Left colon (tissue), 2 donors: ENCODE measurements around the gene NOC2L. TPM values are rescaled to one million over a fixed set of nuclear protein-coding genes. Genes with fewer than 3 reads are reported as not detected.
A peak's percentile ranks its signal among the peaks of the same experiment; 100 is the strongest.

Source experiments
- ATAC-seq: fragments of 200-7000 bp; cut with Tn5 transposase; one replicate; pipeline ENCODE4 v1.9.1; 2020; ENCODE audit warnings: mild to moderate bottlenecking, moderate library complexity
- DNase-seq, 2 donors: peaks; one replicate each; pipeline ENCODE4 v3.0.0-alpha.2; 2020
- intact Hi-C, 2 donors: fragments of 100-400 bp; cut with DNase I in 1 of 2; cut with micrococcal nuclease in 1 of 2; formaldehyde crosslinking; loops; one replicate each; pipeline versions ENCODE4 v1.11.2 to v1.14.0; 2022; cut with DNase I, micrococcal nuclease
- total RNA-seq, 2 donors: library from RNA; stranded (reverse); fragmentation: NEBNext Ultra II Directional; extraction: Animal tissue kit (Norgen Biotek cat#: 25700); gene quantifications; one replicate each; pipeline ENCODE4 v1.2.1, GENCODE V29; 2021
- donor health status: DM: no; HTN: no; CAD: no.
- donor health status: DM: yes; HTN: yes; CAD: no.

NOC2L gene
- total RNA-seq, 2 donors from 2014 or later: 42.8 to 48.5 TPM

- DNase-seq: no peak
- ATAC-seq: no peak
- intact Hi-C loops: loop anchor here in 1 of 2 donors (10.0 kb wide), 1 partner anchor 60 kb away; no protein-coding TSS in a partner anchor
These were observed 44.2 kb downstream of the NOC2L start for GRCh38 chr1:914891-915280.

GRCh38 chr1:914131-914890 lies 44.7 kb downstream of the NOC2L start:
- ATAC-seq (no peak), DNase-seq (peak in 1 of 2 donors; percentile 11)
- intact Hi-C loops: loop anchor here in 1 of 2 donors (10.0 kb wide), 1 partner anchor 60 kb away; no protein-coding TSS in a partner anchor

- ATAC-seq: no peak
These were observed 45.4 kb downstream of the NOC2L start for GRCh38 chr1:913491-914130.

GRCh38 chr1:912740-913301 lies 46.2 kb downstream of the NOC2L start:
- DNase-seq: peak in 1 of 2 donors; percentile 29
- peak; percentile 80 for ATAC-seq
- intact Hi-C loops: loop anchor here in 1 of 2 donors (10.0 kb wide), 1 partner anchor 62 kb away; no protein-coding TSS in a partner anchor

More at GRCh38 chr1:913491-914130, 45.4 kb downstream of the NOC2L start:
- DNase-seq: no peak
- intact Hi-C loops: loop anchor here in 1 of 2 donors (10.0 kb wide), 1 partner anchor 61 kb away; no protein-coding TSS in a partner anchor

- DNase-seq: peak in 1 of 2 donors; percentile 18
- intact Hi-C loops: loop anchor here in 1 of 2 donors (10.0 kb wide), 1 partner anchor 63 kb away; no protein-coding TSS in a partner anchor
- ATAC-seq: no peak
These were observed 46.9 kb downstream of the NOC2L start for GRCh38 chr1:911875-912739.

GRCh38 chr1:910881-911721 lies 48.0 kb downstream of the NOC2L start:
- intact Hi-C loops: loop anchor here in 1 of 2 donors (10.0 kb wide), 1 partner anchor 64 kb away; no protein-coding TSS in a partner anchor
- DNase-seq (peak in 1 of 2 donors; percentile 23), ATAC-seq (no peak)

GRCh38 chr1:910311-910880 lies 48.7 kb downstream of the NOC2L start:
- DNase-seq: peak in 1 of 2 donors; percentile 23
- ATAC-seq: no peak
- intact Hi-C loops: loop anchor here in 1 of 2 donors (10.0 kb wide), 1 partner anchor 64 kb away; no protein-coding TSS in a partner anchor

- ATAC-seq: no peak
These were observed 49.2 kb downstream of the NOC2L start for GRCh38 chr1:909861-910310.

GRCh38 chr1:908661-909060 lies 50.4 kb downstream of the NOC2L start:
- ATAC-seq (no peak), DNase-seq (no peak)
- intact Hi-C loops: no loop called here

More at GRCh38 chr1:909861-910310, 49.2 kb downstream of the NOC2L start:
- DNase-seq: no peak
- intact Hi-C loops: loop anchor here in 1 of 2 donors (10.0 kb wide), 1 partner anchor 65 kb away; no protein-coding TSS in a partner anchor

GRCh38 chr1:907611-908451 lies 51.2 kb downstream of the NOC2L start:
- DNase-seq: peak in 1 of 2 donors; percentile 20
- intact Hi-C loops: no loop called here
- no peak for ATAC-seq

- intact Hi-C loops: no loop called here
These were observed 52.2 kb downstream of the NOC2L start for GRCh38 chr1:906600-907420.

GRCh38 chr1:905811-906599 lies 53.1 kb downstream of the NOC2L start:
- intact Hi-C loops: no loop called here
- ATAC-seq (no peak), DNase-seq (peak in 1 of 2 donors; percentile 19)

More at GRCh38 chr1:906600-907420, 52.2 kb downstream of the NOC2L start:
- ATAC-seq (peak; percentile 89), DNase-seq (peak; percentile 69 to 72)

- intact Hi-C loops: no loop called here
- DNase-seq: peak; percentile 42 to 53
- ATAC-seq: peak; percentile 34
These were observed 53.8 kb downstream of the NOC2L start for GRCh38 chr1:905071-905749.
